HepG2 (cell line): Measurements from ENCODE around the gene TCF7L2. TPM values are rescaled to one million over a fixed set of nuclear protein-coding genes. Genes with fewer than 3 reads are reported as not detected.

Source experiments
- ATAC-seq: fragments of 200-7000 bp; cut with Tn5 transposase; 3 replicates; pipeline ENCODE4 v1.9.1; 2020; ENCODE audit warnings: mild to moderate bottlenecking, moderate library complexity
- BruUV-seq: library from RNA; stranded (reverse); fragments of 400-500 nt; replicated peaks from 2 replicates; lab custom pipeline; 2021; lab: Mats Ljungman, UMichigan
- CTCF ChIA-PET: fragments of 300-600 bp; formaldehyde crosslinking; extraction: SDS; loops from one replicate; lab custom pipeline; 2021; ENCODE audit warnings: low total read pairs, inconsistent platforms, low intra/inter-chr PET ratio; lab: Yijun Ruan, JAX
- POLR2A ChIA-PET: fragments of 350-600 bp; sonication (Branson Sonifier 250); formaldehyde crosslinking; loops from one replicate; lab custom pipeline; 2020; ENCODE audit warnings: antibody characterized with exemption, inconsistent platforms; lab: Yijun Ruan, JAX
- DNase-seq: peaks from one replicate; pipeline ENCODE4 v3.0.0-alpha.2; 2015; ENCODE audit warnings: low spot score
- FAIRE-seq: peaks from 3 replicates; lab custom pipeline; 2011; peaks lifted over from hg19 to GRCh38; lab: Jason Lieb, UNC
- H2AFZ ChIP-seq: one replicate; pipeline ENCODE4 v1.6.1; 2011; ENCODE audit warnings: low read length, inconsistent platforms
- H3K27ac ChIP-seq: fragments of 300-600 bp; 3 replicates; pipeline ENCODE4 v1.8.0; 2011; ENCODE audit warnings: mixed run types, mild to moderate bottlenecking, mixed read lengths, low read length, inconsistent platforms; ENCODE audit not compliant: insufficient read depth; ENCODE audit errors: extremely low read length
- H3K27me3 ChIP-seq, 2 experiments: fragments of 200-600 bp in 1 of 2; 2 replicates in 1 of 2; 3 replicates in 1 of 2; pipeline versions ENCODE4 v1.6.0 to v1.8.0; 2011; ENCODE audit warnings: low read length in 2 of 2, mild to moderate bottlenecking in 2 of 2, moderate library complexity in 2 of 2, inconsistent platforms in 1 of 2; ENCODE audit not compliant: insufficient read depth in 2 of 2, control insufficient read depth in 1 of 2
- H3K36me3 ChIP-seq, 2 experiments: fragments of 200-600 bp in 1 of 2; replicated peaks in 1 of 2; 2 replicates in 1 of 2; 3 replicates in 1 of 2; pipeline versions ENCODE4 v1.5.1 to v1.8.0; 2011; ENCODE audit warnings: low read length in 2 of 2, inconsistent platforms in 1 of 2; ENCODE audit not compliant: insufficient read depth in 2 of 2, control insufficient read depth in 1 of 2
- H3K4me1 ChIP-seq: 2 replicates; pipeline ENCODE4 v1.5.1; 2012; ENCODE audit warnings: low read length, inconsistent platforms; ENCODE audit not compliant: insufficient read depth
- H3K4me2 ChIP-seq: 2 replicates; pipeline ENCODE4 v1.6.0; 2011; ENCODE audit warnings: low read depth, low read length, inconsistent platforms
- H3K4me3 ChIP-seq, 3 experiments: fragments of 200-600 bp in 1 of 3; sonication (generic), shearing (Covaris generic) in 1 of 3; replicated peaks in 1 of 3; 2 replicates each; pipeline ENCODE4 v1.5.1; 2011 to 2016; ENCODE audit warnings: low read length in 3 of 3, inconsistent platforms in 2 of 3, low read depth in 2 of 3, mild to moderate bottlenecking in 2 of 3, control low read depth in 1 of 3, mixed read lengths in 1 of 3; ENCODE audit not compliant: insufficient read depth in 1 of 3
- H3K79me2 ChIP-seq: one replicate; pipeline ENCODE4 v1.6.1; 2011; ENCODE audit warnings: low read length, inconsistent platforms; ENCODE audit not compliant: insufficient read depth
- H3K9ac ChIP-seq: 2 replicates; pipeline ENCODE4 v1.6.0; 2011; ENCODE audit warnings: mild to moderate bottlenecking, low read depth, low read length, inconsistent platforms; ENCODE audit not compliant: insufficient read depth
- H3K9me3 ChIP-seq: 2 replicates; pipeline ENCODE4 v1.5.1; 2012; ENCODE audit warnings: mild to moderate bottlenecking, low read length
- H4K20me1 ChIP-seq: 2 replicates; pipeline ENCODE4 v1.6.0; 2011; ENCODE audit warnings: inconsistent platforms, mild to moderate bottlenecking, low read length, moderate library complexity; ENCODE audit not compliant: insufficient read depth
- ARID2 ChIP-seq: sonication (generic); formaldehyde crosslinking; IDR thresholded peaks from 2 replicates; pipeline ENCODE4 v1.8.1; 2022; ENCODE audit warnings: mild to moderate bottlenecking, missing genetic modification reagents, borderline replicate concordance
- CREB1 ChIP-seq, 2 experiments: fragments of 450-650 bp in 1 of 2; IDR thresholded peaks; 2 replicates each; pipeline ENCODE4 v1.6.1; 2016 to 2017; ENCODE audit warnings: control low read depth in 1 of 2, mild to moderate bottlenecking in 1 of 2, missing compliant biosample characterization in 1 of 2, missing genetic modification characterization in 1 of 2
- HNRNPH1 ChIP-seq: fragments of 200-400 bp; formaldehyde crosslinking; optimal IDR thresholded peaks from 2 replicates; pipeline ENCODE3; 2017; ENCODE audit warnings: mild to moderate bottlenecking, low read depth, low read length
- ZFP36 ChIP-seq: fragments of 150-350 bp; IDR thresholded peaks from 2 replicates; pipeline ENCODE4 v1.6.1; 2018; ENCODE audit warnings: borderline replicate concordance, low read length, low read depth; ENCODE audit not compliant: partially characterized antibody
- ZNF251 ChIP-seq: sonication (generic); formaldehyde crosslinking; IDR thresholded peaks from 2 replicates; pipeline ENCODE4 v1.9.0; 2021; ENCODE audit warnings: mild to moderate bottlenecking, missing genetic modification reagents
- ZNF383 ChIP-seq: sonication (generic); formaldehyde crosslinking; IDR thresholded peaks from 2 replicates; pipeline ENCODE4 v1.4.0; 2020; ENCODE audit warnings: missing genetic modification reagents, mild to moderate bottlenecking, borderline replicate concordance
- ZNF468 ChIP-seq: sonication (generic); formaldehyde crosslinking; IDR thresholded peaks from 2 replicates; pipeline ENCODE4 v1.8.0; 2022; ENCODE audit warnings: mild to moderate bottlenecking, moderate library complexity, missing genetic modification reagents
- ZNF552 ChIP-seq: sonication (generic); formaldehyde crosslinking; IDR thresholded peaks from 2 replicates; pipeline ENCODE4 v1.9.0; 2022; ENCODE audit warnings: missing genetic modification reagents, mild to moderate bottlenecking, borderline replicate concordance
- ZNF597 ChIP-seq: sonication (generic); formaldehyde crosslinking; IDR thresholded peaks from 2 replicates; pipeline ENCODE4 v1.5.0; 2020; ENCODE audit warnings: missing genetic modification reagents
- ZNF792 ChIP-seq: IDR thresholded peaks from 2 replicates; pipeline ENCODE4 v1.6.1; 2016
- WGBS: methylation state at CpG from one replicate; pipeline ENCODE4 v1.1.6; 2017; ENCODE audit warnings: low lambda C conversion rate; 5-methylcytosine and 5-hydroxymethylcytosine counted together
- in situ Hi-C: cut with HindIII; loops from 2 replicates; pipeline ENCODE4 v1.10.0; 2017; ENCODE audit warnings: low pct_unique_long_range_greater_than_20kb; ENCODE audit not compliant: extremely low pct_ligation_motif_present
- intact Hi-C: fragments of 100-400 bp; cut with micrococcal nuclease; formaldehyde crosslinking; loops from one replicate; pipeline ENCODE4 v1.10.0; 2022; ENCODE audit not compliant: unreplicated experiment
- polyA plus RNA-seq, 8 experiments: library from polyadenylated mRNA; depleted of rRNA in 3 of 8; stranded (reverse) in 7 of 8; unstranded in 1 of 8; fragments of >200 nt; fragmentation: Illumina TruSeq in 4 of 8; extraction: Trizol in 4 of 8; gene quantifications; 2 replicates each; pipeline versions ENCODE4 v1.2.1 to v1.2.3, GENCODE V29; 2011 to 2016; ENCODE audit warnings: low read depth in 4 of 8, missing spikeins in 1 of 8, mixed read lengths in 1 of 8; ENCODE audit not compliant: insufficient read depth in 1 of 8
- total RNA-seq, 5 experiments: library from RNA; depleted of rRNA; stranded (reverse); fragments of >200 nt; fragmentation: Illumina TruSeq; extraction: Trizol; gene quantifications; 2 replicates each; pipeline ENCODE4 v1.2.3, GENCODE V29; 2016; ENCODE audit warnings: low read depth in 1 of 5

TCF7L2 gene
- total and polyA plus RNA-seq, 2 of the 13 experiments (the other 11 are each of a cell fraction or from before 2014, with no cell fraction given) = 3.9 to 13.7 TPM

- TF ChIP-seq ZFP36 (no peak), ZNF468 (CRISPR knock-in tag) (no peak), ZNF792 (no peak), ARID2 (no peak), ZNF383 (no peak)
Observed at GRCh38 chr10:112917681-112918080, 32.4 kb upstream of the TCF7L2 start (continued).

- no peak overlapping the region for H3K4me3 ChIP-seq
- no peak overlapping the region for H3K27ac ChIP-seq
- BruUV-seq = no TSS peak
- intact Hi-C loops = no loop called here
- H3K79me2 ChIP-seq = no peaks in the 10 kb centered on the region
- DNase-seq (no peak), ATAC-seq (no peak), FAIRE-seq (no peak)
- 56% methylated on average over 1 of the region's 1 CpG for WGBS
- H3K9ac ChIP-seq = no peak overlapping the region
- ChIA-PET POLR2A (interaction anchor here (1.1 kb wide), 1 partner anchor 9 kb away, joined by 3 read pairs; no protein-coding TSS in a partner anchor), CTCF (no interaction called here)
- H3K4me2 ChIP-seq = no peak overlapping the region
- in situ Hi-C loops = no loop called here
- H3K36me3 ChIP-seq = no peaks in the 10 kb centered on the region
- no peak for TF ChIP-seq HNRNPH1
- TF ChIP-seq CREB1 (IDR thresholded peaks at IDR 0.05) = peak; percentile 78; the same call in 1 of the 2 replicates
- TF ChIP-seq CREB1 (CRISPR knock-in tag; IDR thresholded peaks at IDR 0.05) = no peak
- no peak for TF ChIP-seq ZNF597 (CRISPR knock-in tag)
- TF ChIP-seq ZNF251 (CRISPR knock-in tag) = no peak
- TF ChIP-seq ZNF552 (CRISPR knock-in tag) = no peak
- no peaks in the 10 kb centered on the region for H3K27me3 ChIP-seq
- H2AFZ ChIP-seq = no peak overlapping the region
- H3K9me3 ChIP-seq = no peaks in the 10 kb centered on the region
- H3K4me1 ChIP-seq = peaks cover 38% of the 10 kb centered on the region
- H4K20me1 ChIP-seq = no peaks in the 10 kb centered on the region
Observed at GRCh38 chr10:112918771-112919170, 31.3 kb upstream of the TCF7L2 start.
